Gastrocnemius medialis (tissue), 4 donors: ENCODE measurements around the gene TIAM2.

Experiments
- CTCF ChIP-seq, 5 experiments: fragments of 450-650 bp in 3 of 5; fragments of 200-600 bp in 2 of 5; sonication (generic) in 2 of 5; IDR thresholded peaks in 4 of 5; conservative IDR thresholded peaks in 1 of 5; 1 replicate in 4 of 5; 2 replicates in 1 of 5; pipeline ENCODE4 v1.5.1; 2016 to 2019; ENCODE audit warnings: antibody characterized with exemption in 5 of 5, mild to moderate bottlenecking in 3 of 5, moderate library complexity in 3 of 5
- POLR2A ChIP-seq, 2 donors: fragments of 450-650 bp; IDR thresholded peaks; one replicate each; pipeline ENCODE4 v1.6.1; 2017; ENCODE audit warnings: antibody characterized with exemption in 2 of 2, mild to moderate bottlenecking in 2 of 2, moderate library complexity in 2 of 2

GRCh38 chr6:155292711-155293110 lies 297.6 kb downstream of the TIAM2 start:
- no peak for TF ChIP-seq POLR2A (IDR thresholded peaks at IDR 0.05)
- no peak for TF ChIP-seq CTCF (IDR thresholded peaks at IDR 0.05 in 4 of 5, conservative IDR thresholded peaks at IDR 0.05 in 1 of 5)
